HG02759 (cell line): ENCODE measurements around the gene RPS4Y1.
"Not testable (repeated sequence)": the region's sequence is repeated elsewhere in the genome, so short reads cannot be mapped to it uniquely, and the experiment has no call there.

Experiments used
- ATAC-seq: cut with Tn5 transposase; IDR thresholded peaks from one replicate; pipeline ENCODE4 v1.9.1; 2021; ENCODE audit warnings: mild to moderate bottlenecking, moderate library complexity; ENCODE audit not compliant: unreplicated experiment

The RPS4Y1 gene

GRCh38 chrY:2841471-2841893 is at the start of gene RPS4Y1:
Gene RPS4Y1, plus strand, starts transcription at chrY:2841602. Its CDS starts 23 bp downstream, at chrY:2841625.
- ATAC-seq, result peak; percentile 91

DNA sequence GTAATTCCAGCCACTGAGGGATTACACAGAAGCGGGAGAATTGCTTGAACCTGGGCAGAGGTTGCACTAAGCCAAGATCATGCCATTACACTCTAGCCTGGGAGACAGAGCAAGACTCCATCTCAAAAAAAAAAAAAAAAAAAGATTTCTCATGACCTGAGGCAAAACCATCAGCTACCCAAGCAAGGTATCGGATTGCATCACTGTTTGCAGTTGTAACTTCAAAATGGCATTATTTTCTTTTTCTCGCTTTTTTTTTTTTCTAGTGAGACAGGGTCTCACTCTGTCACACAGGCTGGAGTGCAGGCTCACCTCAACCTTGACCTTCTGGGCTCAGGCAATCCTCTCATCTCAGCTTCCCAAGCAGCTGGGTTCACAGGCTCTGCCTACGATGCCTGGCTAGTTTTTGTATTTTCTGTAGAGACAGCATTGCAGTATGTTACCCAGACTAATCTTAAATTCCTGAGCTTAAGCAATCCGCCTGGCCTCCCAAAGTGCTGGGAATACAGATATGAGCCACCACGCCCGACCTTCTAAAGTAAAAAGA is 44.4 kb upstream of the RPS4Y1 start:
- no peak for ATAC-seq

GRCh38 chrY:2797991-2798390 is 43.4 kb upstream of the RPS4Y1 start:
- no peak for ATAC-seq

DNA sequence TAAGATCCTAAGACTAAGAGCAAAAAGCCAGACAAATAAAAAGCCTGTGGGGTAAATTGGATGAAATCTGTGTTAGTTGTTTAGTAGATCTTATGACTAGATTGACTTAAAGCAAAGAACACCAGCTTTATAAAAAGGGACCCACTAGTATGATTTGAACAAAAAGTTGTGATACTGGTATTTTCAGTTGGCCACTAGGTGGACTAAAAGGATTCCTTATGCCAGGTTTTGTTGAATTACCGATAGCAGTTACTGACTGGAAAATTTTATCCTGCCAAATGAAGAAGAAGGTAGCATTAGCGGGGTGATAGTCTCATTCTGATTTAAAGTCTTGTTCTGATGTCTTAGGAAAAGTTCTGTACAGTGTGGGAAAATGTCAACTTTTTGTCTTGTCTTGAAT is 41.2 kb upstream of the RPS4Y1 start:
- no peak for ATAC-seq

DNA sequence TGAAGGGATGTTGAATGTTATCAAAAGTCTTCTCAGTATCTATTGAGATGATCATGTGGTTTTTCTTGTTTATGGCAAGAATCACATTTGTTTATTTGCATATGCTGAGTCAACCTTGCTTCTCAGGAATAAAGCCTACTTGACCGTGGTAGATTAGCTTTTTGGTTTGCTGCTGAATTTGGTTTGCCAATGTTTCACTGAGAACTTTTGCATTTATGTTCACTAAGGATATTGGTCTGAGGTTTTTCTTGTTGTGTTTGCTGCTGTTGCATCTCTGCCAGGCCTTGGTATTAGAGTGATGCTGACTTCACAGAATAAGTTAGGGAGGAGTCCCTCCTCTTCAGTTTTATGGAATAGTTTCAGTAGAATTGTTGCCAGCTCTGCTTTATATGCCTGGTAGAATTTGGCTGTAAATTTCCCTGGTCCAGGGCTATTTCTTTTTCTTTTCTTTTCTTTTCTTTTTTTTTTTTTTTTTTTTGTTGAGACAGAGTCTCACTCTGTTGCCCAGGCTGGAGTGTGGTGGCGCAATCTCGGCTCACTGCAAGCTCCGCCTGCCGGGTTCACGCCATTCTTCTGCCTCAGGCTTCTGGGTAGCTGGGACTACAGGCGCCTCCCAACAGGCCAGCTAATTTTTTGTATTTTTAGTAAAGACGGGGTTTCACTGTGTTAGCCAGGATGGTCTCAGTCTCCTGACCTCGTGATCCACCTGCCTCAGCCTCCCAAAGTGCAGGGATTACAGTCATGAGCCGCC is 24.1 kb upstream of the RPS4Y1 start:
- not testable (repeated sequence) for ATAC-seq

DNA sequence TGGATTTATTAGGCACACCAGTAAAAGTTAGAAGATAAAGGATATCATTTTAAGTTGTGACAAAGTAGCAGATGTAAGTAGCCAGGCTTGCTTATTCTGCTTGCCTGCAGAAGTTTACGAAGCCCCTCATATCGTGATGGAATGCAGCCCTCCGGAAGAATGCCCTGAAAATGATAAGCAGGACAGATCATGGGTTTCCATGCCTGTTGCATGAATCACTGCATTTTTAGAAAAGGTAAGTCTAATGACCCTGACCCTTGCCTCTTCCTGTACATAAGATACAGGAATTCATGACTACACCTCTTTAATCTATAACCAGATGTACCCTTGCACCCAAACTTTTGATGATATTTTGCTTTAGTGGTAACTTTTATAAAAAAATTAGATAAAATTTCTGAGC is 16.9 kb upstream of the RPS4Y1 start:
- ATAC-seq, result no peak

- no peak for ATAC-seq
These were observed 12.9 kb upstream of the RPS4Y1 start for GRCh38 chrY:2828497-2828896.

GRCh38 chrY:2835230-2835629 is 6.2 kb upstream of the RPS4Y1 start:
- ATAC-seq, result no peak

GRCh38 chrY:2837078-2837477 is 4.3 kb upstream of the RPS4Y1 start:
- no peak for ATAC-seq

DNA sequence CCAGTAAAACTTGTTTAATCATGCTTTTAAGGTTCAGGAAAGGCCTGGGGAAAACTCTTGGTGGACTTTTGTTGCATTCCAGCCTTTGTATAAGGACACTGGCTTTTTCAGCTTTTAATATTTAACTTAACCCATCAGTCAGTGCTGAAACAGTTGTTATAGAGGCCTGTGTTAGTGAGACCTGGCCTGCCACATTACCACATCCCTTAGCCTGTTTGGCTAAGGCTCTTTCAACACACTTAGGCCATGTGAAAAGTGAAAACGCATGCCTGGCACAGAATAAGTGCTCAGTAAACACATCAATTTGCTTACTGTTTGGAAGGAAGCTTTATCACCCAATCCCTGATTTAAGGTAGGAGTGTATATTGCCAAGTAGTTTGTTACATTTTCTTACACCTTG is 3.5 kb upstream of the RPS4Y1 start:
- no peak for ATAC-seq

GRCh38 chrY:2846791-2847190 is 5.4 kb downstream of the RPS4Y1 start:
- no peak for ATAC-seq

GRCh38 chrY:2848384-2848783 is 7.0 kb downstream of the RPS4Y1 start:
- ATAC-seq, result no peak

DNA sequence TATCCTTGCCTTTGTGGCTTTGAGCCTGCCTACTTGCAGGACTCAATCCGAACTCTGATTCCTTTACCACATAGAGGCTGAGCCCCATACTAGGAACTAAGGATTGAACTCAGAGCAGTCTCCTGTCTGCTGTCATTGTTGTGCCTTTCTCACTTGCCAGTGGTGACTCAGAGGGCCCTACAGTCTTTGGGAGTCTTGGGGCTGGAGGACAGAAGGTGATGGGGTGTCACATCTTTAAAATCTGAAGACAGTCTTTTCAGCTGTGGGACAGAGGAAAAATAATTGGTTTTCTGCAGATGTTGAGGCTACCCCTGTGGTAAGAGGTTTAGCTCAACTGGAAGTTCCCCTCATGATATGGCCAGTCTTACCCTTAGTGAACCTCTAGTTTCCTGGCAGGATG is 8.0 kb downstream of the RPS4Y1 start:
- no peak for ATAC-seq

DNA sequence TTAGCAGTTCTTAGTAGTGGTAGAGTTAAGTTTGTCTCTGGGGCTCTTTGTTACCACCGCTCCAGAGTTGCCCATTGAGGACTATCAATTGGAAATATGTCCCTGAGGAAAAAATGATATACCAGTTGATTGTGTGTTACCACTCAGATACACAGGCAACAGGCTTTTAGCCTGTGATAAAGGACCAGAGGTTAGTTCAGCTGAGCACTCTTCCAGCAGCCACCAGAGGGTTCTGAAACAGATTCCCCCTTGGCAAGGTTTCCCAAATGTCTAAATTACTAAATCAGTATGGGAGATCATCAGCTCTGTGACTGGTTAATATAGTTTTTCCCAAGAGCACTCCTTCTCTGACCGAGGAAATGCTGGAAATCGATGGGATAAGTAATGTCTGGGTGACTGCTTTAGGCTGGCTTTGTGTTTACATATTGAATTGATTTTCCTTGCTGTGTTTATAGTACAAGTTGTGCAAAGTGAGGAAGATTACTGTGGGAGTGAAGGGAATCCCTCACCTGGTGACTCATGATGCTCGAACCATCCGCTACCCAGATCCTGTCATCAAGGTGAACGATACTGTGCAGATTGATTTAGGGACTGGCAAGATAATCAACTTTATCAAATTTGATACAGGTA is 12.9 kb downstream of the RPS4Y1 start:
- ATAC-seq, result no peak

DNA sequence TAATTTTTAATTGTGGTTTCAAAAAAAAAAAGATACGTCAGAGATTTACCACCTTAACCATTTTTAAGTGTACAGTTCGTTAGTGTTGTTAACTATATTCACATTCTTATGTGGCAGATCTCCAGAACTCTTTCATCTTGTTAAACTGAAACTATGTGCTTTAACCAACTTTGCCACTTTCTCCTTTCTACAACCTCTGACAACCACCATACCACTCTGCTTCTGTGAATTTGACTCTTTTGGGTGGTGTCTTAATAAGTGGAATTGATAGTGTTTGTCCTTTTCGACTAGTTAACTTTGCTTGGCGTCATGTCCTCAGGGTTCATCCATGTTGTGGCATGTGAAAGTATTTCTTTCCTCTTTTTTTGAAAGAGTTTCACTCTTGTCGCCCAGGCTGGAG is 15.7 kb downstream of the RPS4Y1 start:
- no peak for ATAC-seq

- ATAC-seq, result no peak
These were observed 16.3 kb downstream of the RPS4Y1 start for GRCh38 chrY:2857686-2858085.

GRCh38 chrY:2859782-2860181 is 18.4 kb downstream of the RPS4Y1 start:
- no peak for ATAC-seq

- ATAC-seq, result no peak
These were observed 19.1 kb downstream of the RPS4Y1 start for GRCh38 chrY:2860511-2860910.

GRCh38 chrY:2866581-2866980 is 25.2 kb downstream of the RPS4Y1 start:
- ATAC-seq, result no peak

- ATAC-seq, result no peak
These were observed 26.1 kb downstream of the RPS4Y1 start for GRCh38 chrY:2867469-2867868.

DNA sequence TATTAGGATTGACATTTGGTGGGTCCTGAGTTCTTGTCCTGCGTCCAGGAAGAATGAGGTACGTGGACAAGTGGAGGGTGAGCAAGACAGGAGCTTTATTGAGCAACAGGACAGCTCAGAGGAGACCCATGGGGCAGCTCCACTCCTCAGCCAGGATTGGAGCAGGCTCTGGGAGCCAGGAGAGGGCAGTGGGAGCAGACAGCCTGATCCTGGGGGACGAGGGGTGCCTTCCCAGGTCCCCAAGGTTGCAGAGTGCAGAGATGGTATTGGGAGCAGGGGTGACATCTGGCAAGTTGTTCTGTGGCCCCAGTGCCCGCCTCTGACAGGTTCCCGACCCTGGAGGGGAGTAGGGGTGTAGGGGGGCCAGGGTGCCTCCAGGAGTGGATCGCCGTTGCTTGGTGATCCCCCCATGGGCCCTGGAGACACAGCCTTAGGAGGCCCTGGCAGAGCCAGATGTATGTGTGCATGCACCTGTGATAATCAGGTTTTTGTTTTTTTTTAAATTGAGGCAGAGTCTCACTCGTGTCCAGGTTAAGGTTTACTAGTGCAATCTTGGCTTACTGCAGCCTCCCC is 26.7 kb downstream of the RPS4Y1 start:
- ATAC-seq, result no peak

- not testable (repeated sequence) for ATAC-seq
These were observed 30.8 kb downstream of the RPS4Y1 start for GRCh38 chrY:2872234-2872633.
